HEK293 (cell line): ENCODE data around the gene ANO8.

Experiments
- CTCF ChIA-PET: fragments of 350-600 bp; formaldehyde crosslinking; extraction: SDS; loops from one replicate; lab custom pipeline; 2021; ENCODE audit warnings: antibody characterized with exemption; lab: Yijun Ruan, JAX
- POLR2A ChIA-PET: fragments of 300-600 bp; formaldehyde crosslinking; extraction: SDS; loops from one replicate; lab custom pipeline; 2020; ENCODE audit warnings: antibody characterized with exemption, inconsistent platforms; lab: Yijun Ruan, JAX
- H3K27ac ChIP-seq: fragments of 200-500 bp; sonication (Bioruptor generic); 2 replicates; pipeline ENCODE4 v1.5.1; 2014; ENCODE audit warnings: low read depth, low read length, control low read depth, inconsistent platforms; ENCODE audit errors: extremely low read depth
- H3K36me3 ChIP-seq, 2 experiments: fragments of 200-500 bp in 1 of 2; sonication (Bioruptor generic) in 1 of 2; 1 replicate in 1 of 2; 2 replicates in 1 of 2; pipeline ENCODE4 v1.5.1; 2014 to 2017; ENCODE audit warnings: inconsistent platforms in 2 of 2, low read length in 2 of 2; ENCODE audit not compliant: control insufficient read depth in 2 of 2, insufficient read depth in 1 of 2
- H3K4me1 ChIP-seq: fragments of 200-500 bp; sonication (Bioruptor generic); 2 replicates; pipeline ENCODE4 v1.5.1; 2014; ENCODE audit warnings: mild to moderate bottlenecking, low read length, inconsistent platforms; ENCODE audit not compliant: control insufficient read depth, insufficient read depth
- H3K4me3 ChIP-seq: 2 replicates; pipeline ENCODE4 v1.5.1; 2011; ENCODE audit warnings: low read depth, mild to moderate bottlenecking, control low read depth, low read length, moderate library complexity
- H3K9me3 ChIP-seq: fragments of 200-500 bp; sonication (Bioruptor generic); 2 replicates; pipeline ENCODE4 v1.5.1; 2014; ENCODE audit warnings: low read depth, low read length, inconsistent platforms; ENCODE audit not compliant: control insufficient read depth, insufficient read depth
- EGR2 ChIP-seq: fragments of 450-650 bp; formaldehyde crosslinking; IDR thresholded peaks from 2 replicates; pipeline ENCODE4 v1.5.1; 2016; ENCODE audit warnings: low read depth, missing biosample characterization, missing genetic modification characterization
- GLIS1 ChIP-seq: fragments of 450-650 bp; formaldehyde crosslinking; IDR thresholded peaks from 2 replicates; pipeline ENCODE4 v1.5.1; 2016; ENCODE audit warnings: missing biosample characterization, missing genetic modification characterization
- OVOL3 ChIP-seq: fragments of 450-650 bp; formaldehyde crosslinking; IDR thresholded peaks from 2 replicates; pipeline ENCODE4 v1.5.1; 2016; ENCODE audit warnings: missing biosample characterization, missing genetic modification characterization
- REPIN1 ChIP-seq: fragments of 450-650 bp; formaldehyde crosslinking; IDR thresholded peaks from 2 replicates; pipeline ENCODE4 v1.5.1; 2017; ENCODE audit warnings: missing biosample characterization, missing genetic modification characterization, low read depth
- TRIM28 ChIP-seq: IDR thresholded peaks from 2 replicates; pipeline ENCODE4 v1.6.1; 2011; ENCODE audit warnings: low read length, control low read depth, borderline replicate concordance
- YY2 ChIP-seq: fragments of 450-650 bp; formaldehyde crosslinking; IDR thresholded peaks from 2 replicates; pipeline ENCODE4 v1.5.1; 2016; ENCODE audit warnings: missing biosample characterization, missing genetic modification characterization
- ZFP3 ChIP-seq: fragments of 450-650 bp; formaldehyde crosslinking; IDR thresholded peaks from 2 replicates; pipeline ENCODE4 v1.5.1; 2016; ENCODE audit warnings: low read depth, missing biosample characterization, missing genetic modification characterization
- ZNF10 ChIP-seq: fragments of 450-650 bp; formaldehyde crosslinking; IDR thresholded peaks from 2 replicates; pipeline ENCODE4 v1.5.1; 2017; ENCODE audit warnings: missing biosample characterization, missing genetic modification characterization
- ZNF211 ChIP-seq: fragments of 450-650 bp; formaldehyde crosslinking; IDR thresholded peaks from 2 replicates; pipeline ENCODE4 v1.5.1; 2016; ENCODE audit warnings: low read depth, missing biosample characterization, missing genetic modification characterization
- ZNF280C ChIP-seq: fragments of 450-650 bp; formaldehyde crosslinking; IDR thresholded peaks from 2 replicates; pipeline ENCODE4 v1.5.1; 2016; ENCODE audit warnings: missing biosample characterization, missing genetic modification characterization
- ZNF324 ChIP-seq: fragments of 450-650 bp; formaldehyde crosslinking; IDR thresholded peaks from 2 replicates; pipeline ENCODE4 v1.5.1; 2016; ENCODE audit warnings: missing biosample characterization, missing genetic modification characterization
- ZNF350 ChIP-seq: fragments of 450-650 bp; formaldehyde crosslinking; IDR thresholded peaks from 2 replicates; pipeline ENCODE4 v1.5.0; 2017; ENCODE audit warnings: missing biosample characterization, mild to moderate bottlenecking, missing genetic modification characterization
- ZNF394 ChIP-seq: fragments of 450-650 bp; formaldehyde crosslinking; IDR thresholded peaks from 2 replicates; pipeline ENCODE4 v1.5.1; 2016; ENCODE audit warnings: missing biosample characterization, missing genetic modification characterization, mild to moderate bottlenecking, moderate library complexity, borderline replicate concordance
- ZNF426 ChIP-seq: fragments of 450-650 bp; formaldehyde crosslinking; IDR thresholded peaks from 2 replicates; pipeline ENCODE4 v1.5.1; 2017; ENCODE audit warnings: missing biosample characterization, missing genetic modification characterization, mild to moderate bottlenecking, inconsistent platforms, moderate library complexity
- ZNF549 ChIP-seq: fragments of 450-650 bp; IDR thresholded peaks from 2 replicates; pipeline ENCODE4 v1.5.1; 2018; ENCODE audit warnings: missing biosample characterization, missing genetic modification characterization, mild to moderate bottlenecking, inconsistent platforms, moderate library complexity
- ZNF600 ChIP-seq: fragments of 450-650 bp; formaldehyde crosslinking; IDR thresholded peaks from 2 replicates; pipeline ENCODE4 v1.5.1; 2016; ENCODE audit warnings: missing biosample characterization, missing genetic modification characterization
- ZNF629 ChIP-seq: fragments of 450-650 bp; formaldehyde crosslinking; IDR thresholded peaks from 2 replicates; pipeline ENCODE4 v1.5.1; 2017; ENCODE audit warnings: missing biosample characterization, missing genetic modification characterization
- ZNF639 ChIP-seq: fragments of 450-650 bp; formaldehyde crosslinking; IDR thresholded peaks from 2 replicates; pipeline ENCODE4 v1.5.1; 2016; ENCODE audit warnings: missing biosample characterization, missing genetic modification characterization
- ZNF658 ChIP-seq: fragments of 450-650 bp; formaldehyde crosslinking; IDR thresholded peaks from 2 replicates; pipeline ENCODE4; 2016; ENCODE audit warnings: missing biosample characterization, missing genetic modification characterization
- ZNF747 ChIP-seq: fragments of 450-650 bp; formaldehyde crosslinking; IDR thresholded peaks from 2 replicates; pipeline ENCODE4 v1.5.1; 2016; ENCODE audit warnings: missing biosample characterization, missing genetic modification characterization
- ZNF777 ChIP-seq: fragments of 450-650 bp; formaldehyde crosslinking; IDR thresholded peaks from 2 replicates; pipeline ENCODE4 v1.5.1; 2017; ENCODE audit warnings: missing biosample characterization, missing genetic modification characterization, borderline replicate concordance
- TF ChIP-seq, protein P1 (sequence below): fragments of 450-650 bp; formaldehyde crosslinking; IDR thresholded peaks from 2 replicates; pipeline ENCODE4 v1.5.1; 2016; ENCODE audit warnings: missing biosample characterization, missing genetic modification characterization, borderline replicate concordance
- TF ChIP-seq, protein P2 (sequence below): fragments of 450-650 bp; formaldehyde crosslinking; IDR thresholded peaks from 2 replicates; pipeline ENCODE4 v1.5.1; 2016; ENCODE audit warnings: missing biosample characterization, missing genetic modification characterization

ANO8 gene

DNA sequence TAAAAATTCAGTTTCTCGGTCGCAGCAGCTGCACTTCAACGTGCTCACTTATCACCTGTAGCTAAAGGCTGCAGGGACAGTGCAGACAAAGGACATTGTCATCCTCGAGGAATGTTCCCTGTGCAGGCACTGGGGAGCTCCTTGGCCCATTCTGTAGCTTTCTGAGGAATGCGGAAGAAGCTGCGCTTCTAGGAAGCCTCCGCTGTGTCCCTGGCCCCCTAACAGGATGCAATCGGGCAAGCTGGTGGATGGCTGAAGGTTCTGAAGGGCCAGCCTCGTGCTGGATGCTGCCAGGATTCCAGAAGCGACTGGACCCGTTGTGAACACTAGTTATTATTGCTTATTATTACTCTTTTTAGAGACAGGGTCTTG, 8.1 kb downstream of the ANO8 start (continued):
- TF ChIP-seq, protein P1, sequence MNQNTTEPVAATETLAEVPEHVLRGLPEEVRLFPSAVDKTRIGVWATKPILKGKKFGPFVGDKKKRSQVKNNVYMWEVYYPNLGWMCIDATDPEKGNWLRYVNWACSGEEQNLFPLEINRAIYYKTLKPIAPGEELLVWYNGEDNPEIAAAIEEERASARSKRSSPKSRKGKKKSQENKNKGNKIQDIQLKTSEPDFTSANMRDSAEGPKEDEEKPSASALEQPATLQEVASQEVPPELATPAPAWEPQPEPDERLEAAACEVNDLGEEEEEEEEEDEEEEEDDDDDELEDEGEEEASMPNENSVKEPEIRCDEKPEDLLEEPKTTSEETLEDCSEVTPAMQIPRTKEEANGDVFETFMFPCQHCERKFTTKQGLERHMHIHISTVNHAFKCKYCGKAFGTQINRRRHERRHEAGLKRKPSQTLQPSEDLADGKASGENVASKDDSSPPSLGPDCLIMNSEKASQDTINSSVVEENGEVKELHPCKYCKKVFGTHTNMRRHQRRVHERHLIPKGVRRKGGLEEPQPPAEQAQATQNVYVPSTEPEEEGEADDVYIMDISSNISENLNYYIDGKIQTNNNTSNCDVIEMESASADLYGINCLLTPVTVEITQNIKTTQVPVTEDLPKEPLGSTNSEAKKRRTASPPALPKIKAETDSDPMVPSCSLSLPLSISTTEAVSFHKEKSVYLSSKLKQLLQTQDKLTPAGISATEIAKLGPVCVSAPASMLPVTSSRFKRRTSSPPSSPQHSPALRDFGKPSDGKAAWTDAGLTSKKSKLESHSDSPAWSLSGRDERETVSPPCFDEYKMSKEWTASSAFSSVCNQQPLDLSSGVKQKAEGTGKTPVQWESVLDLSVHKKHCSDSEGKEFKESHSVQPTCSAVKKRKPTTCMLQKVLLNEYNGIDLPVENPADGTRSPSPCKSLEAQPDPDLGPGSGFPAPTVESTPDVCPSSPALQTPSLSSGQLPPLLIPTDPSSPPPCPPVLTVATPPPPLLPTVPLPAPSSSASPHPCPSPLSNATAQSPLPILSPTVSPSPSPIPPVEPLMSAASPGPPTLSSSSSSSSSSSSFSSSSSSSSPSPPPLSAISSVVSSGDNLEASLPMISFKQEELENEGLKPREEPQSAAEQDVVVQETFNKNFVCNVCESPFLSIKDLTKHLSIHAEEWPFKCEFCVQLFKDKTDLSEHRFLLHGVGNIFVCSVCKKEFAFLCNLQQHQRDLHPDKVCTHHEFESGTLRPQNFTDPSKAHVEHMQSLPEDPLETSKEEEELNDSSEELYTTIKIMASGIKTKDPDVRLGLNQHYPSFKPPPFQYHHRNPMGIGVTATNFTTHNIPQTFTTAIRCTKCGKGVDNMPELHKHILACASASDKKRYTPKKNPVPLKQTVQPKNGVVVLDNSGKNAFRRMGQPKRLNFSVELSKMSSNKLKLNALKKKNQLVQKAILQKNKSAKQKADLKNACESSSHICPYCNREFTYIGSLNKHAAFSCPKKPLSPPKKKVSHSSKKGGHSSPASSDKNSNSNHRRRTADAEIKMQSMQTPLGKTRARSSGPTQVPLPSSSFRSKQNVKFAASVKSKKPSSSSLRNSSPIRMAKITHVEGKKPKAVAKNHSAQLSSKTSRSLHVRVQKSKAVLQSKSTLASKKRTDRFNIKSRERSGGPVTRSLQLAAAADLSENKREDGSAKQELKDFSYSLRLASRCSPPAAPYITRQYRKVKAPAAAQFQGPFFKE (tag by site-specific recombination) = no peak
- TF ChIP-seq ZNF350 (tag by site-specific recombination) = no peak
- TF ChIP-seq REPIN1 = no peak
- TF ChIP-seq ZNF658 (tag by site-specific recombination) = no peak
- no peak for TF ChIP-seq ZNF747 (tag by site-specific recombination)
- no peak for TF ChIP-seq ZNF600
- no peak for TF ChIP-seq ZNF639
- no peak for TF ChIP-seq GLIS1
- no peak for TF ChIP-seq ZNF10 (tag by site-specific recombination)
- TF ChIP-seq, all 188 proteins: peak for 0

GRCh38 chr19:17325881-17326594, 8.6 kb downstream of the ANO8 start:
- Histone ChIP-seq H3K27ac (no peak overlapping the region), H3K4me1 (no peaks in the 10 kb centered on the region), H3K4me3 (no peak overlapping the region), H3K9me3 (no peaks in the 10 kb centered on the region), H3K36me3 (peaks cover 0 to 23% of the 10 kb centered on the region in 2 experiments; a peak in 1 of 3 replicates)
- ChIA-PET POLR2A (interaction anchor here (2.2 kb wide), 1 partner anchor 16 kb away, joined by 12 read pairs; the partner anchor contains the start of gene DDA1), CTCF (interaction anchor here (0.7 to 0.8 kb wide), 2 partner anchors 21 to 61 kb away, joined by 3 read pairs; no protein-coding TSS in a partner anchor)
- TF ChIP-seq ZNF549 (tag by site-specific recombination) (no peak), ZNF211 (no peak), ZFP3 (no peak), OVOL3 (tag by site-specific recombination) (no peak), ZNF600 (no peak), ZNF394 (tag by site-specific recombination) (no peak)

DNA sequence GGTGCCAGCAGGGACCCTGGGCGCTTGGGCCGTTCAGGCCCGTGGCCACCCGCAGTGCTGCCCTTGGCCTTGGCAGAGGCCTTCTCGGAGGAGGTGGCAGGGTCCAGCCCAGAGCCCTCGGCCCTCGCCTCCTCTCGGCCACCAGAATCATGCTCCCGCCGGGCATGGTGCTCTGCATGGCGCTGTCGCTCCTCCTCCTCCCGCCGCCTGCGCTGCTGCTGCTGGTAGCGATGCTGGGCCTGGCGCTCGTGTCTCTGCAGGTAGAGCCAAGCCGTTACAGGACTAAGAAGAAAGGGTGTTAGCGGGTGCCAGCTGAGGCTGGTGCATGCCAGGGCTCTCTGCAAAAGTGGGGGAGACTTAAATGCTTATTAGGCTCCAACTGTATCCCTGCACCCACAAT, 9.5 kb downstream of the ANO8 start:
- Histone ChIP-seq H3K36me3 (peaks cover 0 to 31% of the 10 kb centered on the region in 2 experiments; a peak in 2 of 3 replicates), H3K9me3 (no peaks in the 10 kb centered on the region), H3K4me3 (no peak overlapping the region), H3K4me1 (no peaks in the 10 kb centered on the region), H3K27ac (no peak overlapping the region)
- POLR2A ChIA-PET = interaction anchor here (2.2 kb wide), 1 partner anchor 16 kb away, joined by 12 read pairs; the partner anchor contains the start of gene DDA1
- CTCF ChIA-PET = interaction anchor here (0.7 kb wide), 1 partner anchor 20 kb away, joined by 3 read pairs; no protein-coding TSS in a partner anchor
- no peak for TF ChIP-seq TRIM28
- TF ChIP-seq ZNF747 (tag by site-specific recombination) = no peak
- no peak for TF ChIP-seq ZNF324 (tag by site-specific recombination)
- TF ChIP-seq ZNF777 (tag by site-specific recombination) = no peak
- no peak for TF ChIP-seq YY2
- no peak for TF ChIP-seq ZNF426 (tag by site-specific recombination)
- TF ChIP-seq EGR2 = no peak
- TF ChIP-seq, protein P2, sequence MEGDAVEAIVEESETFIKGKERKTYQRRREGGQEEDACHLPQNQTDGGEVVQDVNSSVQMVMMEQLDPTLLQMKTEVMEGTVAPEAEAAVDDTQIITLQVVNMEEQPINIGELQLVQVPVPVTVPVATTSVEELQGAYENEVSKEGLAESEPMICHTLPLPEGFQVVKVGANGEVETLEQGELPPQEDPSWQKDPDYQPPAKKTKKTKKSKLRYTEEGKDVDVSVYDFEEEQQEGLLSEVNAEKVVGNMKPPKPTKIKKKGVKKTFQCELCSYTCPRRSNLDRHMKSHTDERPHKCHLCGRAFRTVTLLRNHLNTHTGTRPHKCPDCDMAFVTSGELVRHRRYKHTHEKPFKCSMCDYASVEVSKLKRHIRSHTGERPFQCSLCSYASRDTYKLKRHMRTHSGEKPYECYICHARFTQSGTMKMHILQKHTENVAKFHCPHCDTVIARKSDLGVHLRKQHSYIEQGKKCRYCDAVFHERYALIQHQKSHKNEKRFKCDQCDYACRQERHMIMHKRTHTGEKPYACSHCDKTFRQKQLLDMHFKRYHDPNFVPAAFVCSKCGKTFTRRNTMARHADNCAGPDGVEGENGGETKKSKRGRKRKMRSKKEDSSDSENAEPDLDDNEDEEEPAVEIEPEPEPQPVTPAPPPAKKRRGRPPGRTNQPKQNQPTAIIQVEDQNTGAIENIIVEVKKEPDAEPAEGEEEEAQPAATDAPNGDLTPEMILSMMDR = no peak
- TF ChIP-seq ZNF280C (tag by site-specific recombination) = no peak
- no peak for TF ChIP-seq ZNF629 (tag by site-specific recombination)
